Measurements from ENCODE around the gene MB21D2.
"Not testable (repeated sequence)": the region's sequence is repeated elsewhere in the genome, so short reads cannot be mapped to it uniquely, and the experiment has no call there.

MB21D2 gene

DNA sequence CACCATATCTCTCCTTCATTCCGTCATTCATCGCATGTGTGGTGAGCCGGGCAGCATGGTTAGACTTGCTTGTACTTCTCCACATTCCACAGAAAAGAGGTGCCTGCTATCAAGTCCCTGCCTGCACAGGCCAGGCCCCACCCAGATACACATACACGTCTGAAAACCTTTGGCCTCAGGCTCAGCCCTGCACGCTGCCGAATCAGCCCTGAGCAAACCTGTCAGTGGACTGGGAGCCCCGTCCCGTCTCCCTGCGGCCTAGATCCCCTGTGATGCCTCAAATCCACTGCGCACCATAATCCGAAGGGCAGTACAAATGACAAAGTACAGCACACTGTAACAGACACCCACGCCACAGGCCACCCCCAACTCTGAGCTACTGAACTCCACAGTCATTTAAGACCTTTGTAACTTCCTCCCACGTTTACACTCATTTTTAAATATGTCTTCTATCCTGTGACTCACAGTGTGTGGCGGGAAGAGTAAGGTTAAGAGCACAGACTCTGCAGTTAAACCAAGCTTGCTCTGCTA lies 67.1 kb downstream of the MB21D2 start:
- DNase-seq (ENCODE audit: low read depth): peak; percentile 43
- H3K4me3 ChIP-seq (ENCODE audit: low read length): no peak overlapping the region
- TF ChIP-seq, protein P1, sequence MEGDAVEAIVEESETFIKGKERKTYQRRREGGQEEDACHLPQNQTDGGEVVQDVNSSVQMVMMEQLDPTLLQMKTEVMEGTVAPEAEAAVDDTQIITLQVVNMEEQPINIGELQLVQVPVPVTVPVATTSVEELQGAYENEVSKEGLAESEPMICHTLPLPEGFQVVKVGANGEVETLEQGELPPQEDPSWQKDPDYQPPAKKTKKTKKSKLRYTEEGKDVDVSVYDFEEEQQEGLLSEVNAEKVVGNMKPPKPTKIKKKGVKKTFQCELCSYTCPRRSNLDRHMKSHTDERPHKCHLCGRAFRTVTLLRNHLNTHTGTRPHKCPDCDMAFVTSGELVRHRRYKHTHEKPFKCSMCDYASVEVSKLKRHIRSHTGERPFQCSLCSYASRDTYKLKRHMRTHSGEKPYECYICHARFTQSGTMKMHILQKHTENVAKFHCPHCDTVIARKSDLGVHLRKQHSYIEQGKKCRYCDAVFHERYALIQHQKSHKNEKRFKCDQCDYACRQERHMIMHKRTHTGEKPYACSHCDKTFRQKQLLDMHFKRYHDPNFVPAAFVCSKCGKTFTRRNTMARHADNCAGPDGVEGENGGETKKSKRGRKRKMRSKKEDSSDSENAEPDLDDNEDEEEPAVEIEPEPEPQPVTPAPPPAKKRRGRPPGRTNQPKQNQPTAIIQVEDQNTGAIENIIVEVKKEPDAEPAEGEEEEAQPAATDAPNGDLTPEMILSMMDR (conservative IDR thresholded peaks at IDR 0.05; ENCODE audit: low read length): no peak

DNA sequence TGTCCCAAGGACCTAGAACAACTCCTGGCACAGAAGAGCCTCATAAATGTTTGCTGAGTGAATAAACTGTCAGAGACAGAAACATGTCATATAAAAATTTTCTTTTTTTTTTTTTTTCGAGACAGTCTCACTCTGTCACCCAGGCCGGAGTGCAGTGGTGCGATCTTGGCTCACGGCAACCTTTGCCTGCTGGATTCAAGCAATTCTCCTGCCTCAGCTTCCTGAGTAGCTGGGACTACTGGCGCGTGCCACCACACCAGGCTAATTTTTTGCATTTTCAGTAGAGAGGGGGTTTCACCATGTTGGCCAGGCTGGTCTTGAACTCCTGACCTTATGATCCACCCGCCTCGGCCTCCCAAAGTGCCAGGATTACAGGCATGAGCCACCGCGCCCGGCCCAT lies 67.8 kb downstream of the MB21D2 start:
- not testable (repeated sequence) for H3K4me3 ChIP-seq (ENCODE audit: low read length); DNase-seq (ENCODE audit: low read depth)

DNA sequence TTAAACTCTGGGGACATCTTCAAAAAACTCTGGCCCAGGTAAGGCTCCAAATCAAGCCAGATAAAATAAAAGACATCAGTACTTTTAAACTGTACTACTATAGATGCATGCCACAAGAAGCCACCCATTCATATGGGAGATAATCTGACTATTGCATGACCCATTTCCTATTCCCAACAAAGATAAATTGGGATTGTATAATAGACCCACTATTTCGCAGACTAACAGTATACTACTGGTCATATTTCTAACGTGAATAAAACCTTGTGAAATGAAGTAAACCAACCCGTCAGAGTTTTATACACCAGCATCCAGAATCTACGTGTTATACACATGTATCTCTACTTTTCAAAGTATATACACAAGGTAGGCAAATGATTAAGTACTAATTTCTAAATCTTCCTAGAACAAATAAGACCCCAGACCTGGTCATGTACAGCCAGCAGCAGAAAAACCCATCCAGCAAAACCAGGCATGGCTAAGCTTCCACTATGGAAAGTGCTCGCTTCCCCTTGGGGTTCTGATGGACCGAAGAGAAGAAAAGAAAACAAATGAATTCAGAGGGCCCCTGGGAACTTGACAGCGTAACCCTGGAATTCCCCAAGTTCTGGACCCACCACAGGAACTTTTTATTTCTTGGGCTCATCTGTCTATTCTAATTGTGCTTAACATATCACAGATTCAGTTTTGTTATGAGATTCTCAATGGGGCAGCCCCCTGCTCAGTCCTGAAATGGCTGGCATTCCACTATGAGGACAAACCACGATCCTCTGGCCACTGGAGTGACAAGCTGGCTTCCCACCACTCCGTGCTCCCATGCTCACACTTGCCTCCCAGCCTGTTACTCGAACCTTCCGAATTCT lies 69.1 kb downstream of the MB21D2 start:
- H3K4me3 ChIP-seq (ENCODE audit: low read length): no peak overlapping the region
- TF ChIP-seq, protein P1 (conservative IDR thresholded peaks at IDR 0.05; ENCODE audit: low read length): no peak
- DNase-seq (ENCODE audit: low read depth): no peak

DNA sequence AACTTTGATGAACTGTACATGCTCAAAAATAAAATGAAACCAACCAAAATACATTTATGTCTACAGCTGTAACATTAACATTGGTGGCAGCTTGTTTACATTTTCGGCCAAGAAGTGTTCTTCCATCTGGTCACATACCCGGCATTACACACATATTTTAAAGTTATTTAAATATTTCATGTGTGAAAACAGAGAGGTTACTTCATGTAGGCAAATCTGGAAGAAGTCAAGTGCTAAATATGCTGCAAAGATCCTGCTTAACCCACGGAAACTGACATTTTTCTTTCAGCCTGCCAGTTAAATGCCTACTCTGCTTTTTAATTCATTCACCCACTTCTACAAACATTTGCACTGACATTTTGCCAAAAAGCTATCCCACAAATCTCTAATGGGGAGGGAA lies 69.7 kb downstream of the MB21D2 start:
- peak; percentile 87 for DNase-seq (ENCODE audit: low read depth)
- no peak overlapping the region for H3K4me3 ChIP-seq (ENCODE audit: low read length)
- TF ChIP-seq, protein P1 (conservative IDR thresholded peaks at IDR 0.05; ENCODE audit: low read length): no peak

DNA sequence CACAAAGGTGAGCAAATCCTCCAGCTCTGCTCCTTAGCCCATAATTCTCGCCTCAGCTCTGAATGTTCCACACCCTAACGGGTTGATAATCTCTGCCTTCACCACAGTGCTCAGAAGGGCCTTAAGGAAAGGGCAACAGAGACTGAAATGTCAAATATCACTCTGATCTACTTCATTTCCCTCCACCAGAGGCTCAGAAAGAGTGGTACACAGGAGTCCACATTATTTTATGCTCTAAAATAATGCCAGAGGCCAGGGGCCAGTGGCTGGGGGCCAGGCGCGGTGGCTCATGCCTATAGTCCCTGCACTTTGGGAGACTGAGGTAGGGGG lies 72.2 kb downstream of the MB21D2 start:
- TF ChIP-seq, protein P1 (conservative IDR thresholded peaks at IDR 0.05; ENCODE audit: low read length): no peak
- DNase-seq (ENCODE audit: low read depth): no peak
- no peak overlapping the region for H3K4me3 ChIP-seq (ENCODE audit: low read length)

DNA sequence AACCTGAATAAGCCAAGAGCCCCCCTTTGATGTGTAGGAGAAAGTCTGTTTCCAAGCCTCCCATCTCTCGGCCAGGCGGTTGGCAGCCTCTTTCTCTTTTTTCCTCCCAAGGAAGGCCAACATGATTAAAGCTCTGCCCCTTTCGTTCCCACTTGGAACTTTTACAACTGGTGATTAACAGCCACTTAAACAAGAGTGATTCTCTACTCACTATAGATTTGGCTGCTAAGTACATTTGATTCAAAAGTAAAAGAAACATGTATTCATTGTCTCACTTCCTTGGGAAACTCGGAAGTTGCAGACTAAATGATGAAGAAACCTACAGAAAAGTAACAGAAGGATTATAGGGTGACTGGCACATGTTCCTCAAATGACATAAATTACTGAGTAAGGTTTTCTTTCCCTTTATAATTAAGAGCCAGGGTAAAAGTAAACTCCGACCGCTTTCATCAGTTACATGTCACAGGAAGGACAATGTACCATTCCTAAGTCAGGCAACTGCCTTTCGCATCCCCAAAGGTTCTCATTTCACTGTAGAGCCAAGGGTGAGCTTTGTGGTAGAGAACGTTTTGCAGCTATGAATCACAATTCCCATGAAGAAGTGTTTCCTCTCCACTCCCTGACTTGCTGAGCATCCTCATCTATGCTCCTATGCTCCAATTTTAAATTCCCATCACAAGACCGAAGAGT lies 72.7 kb downstream of the MB21D2 start:
- H3K4me3 ChIP-seq (ENCODE audit: low read length): no peak overlapping the region
- DNase-seq (ENCODE audit: low read depth): peak; percentile 47
- TF ChIP-seq, protein P1 (conservative IDR thresholded peaks at IDR 0.05; ENCODE audit: low read length): no peak

DNA sequence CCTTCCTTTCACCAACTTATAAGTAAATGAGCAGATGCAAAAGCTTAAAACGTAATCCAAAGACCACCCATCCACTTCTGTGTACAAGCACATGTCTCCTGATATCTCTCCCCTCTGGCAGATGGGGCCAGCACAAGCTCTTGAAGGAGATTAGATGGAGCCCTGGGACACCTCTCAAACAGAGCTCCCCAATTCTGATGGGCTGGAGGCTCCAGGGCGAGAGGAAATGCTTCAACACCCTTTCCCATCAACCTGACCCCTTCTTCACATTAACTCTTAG lies 73.2 kb downstream of the MB21D2 start:
- no peak for DNase-seq (ENCODE audit: low read depth)
- TF ChIP-seq, protein P1 (conservative IDR thresholded peaks at IDR 0.05; ENCODE audit: low read length): no peak
- no peak overlapping the region for H3K4me3 ChIP-seq (ENCODE audit: low read length)

Measured in AG10803 (cell line).